Adrenal gland (tissue), 5 donors: ENCODE results near the gene SLC2A9.

ENCODE experiments used
- POLR2A ChIP-seq, 2 donors: fragments of 450-650 bp; IDR thresholded peaks; one replicate each; pipeline ENCODE4 v1.6.1; 2017; ENCODE audit warnings: antibody characterized with exemption in 2 of 2, mild to moderate bottlenecking in 2 of 2, moderate library complexity in 1 of 2
- TF ChIP-seq, protein P1 (sequence below), 6 experiments: fragments of 450-650 bp in 4 of 6; fragments of 200-600 bp in 2 of 6; sonication (generic) in 1 of 6; IDR thresholded peaks; 1 replicate in 5 of 6; 2 replicates in 1 of 6; pipeline versions ENCODE4 v1.5.1 to v1.8.0; 2016 to 2021; ENCODE audit warnings: antibody characterized with exemption in 6 of 6, mild to moderate bottlenecking in 2 of 6, moderate library complexity in 1 of 6
- donor health status: DM: no; HTN: no; CAD: no.

DNA sequence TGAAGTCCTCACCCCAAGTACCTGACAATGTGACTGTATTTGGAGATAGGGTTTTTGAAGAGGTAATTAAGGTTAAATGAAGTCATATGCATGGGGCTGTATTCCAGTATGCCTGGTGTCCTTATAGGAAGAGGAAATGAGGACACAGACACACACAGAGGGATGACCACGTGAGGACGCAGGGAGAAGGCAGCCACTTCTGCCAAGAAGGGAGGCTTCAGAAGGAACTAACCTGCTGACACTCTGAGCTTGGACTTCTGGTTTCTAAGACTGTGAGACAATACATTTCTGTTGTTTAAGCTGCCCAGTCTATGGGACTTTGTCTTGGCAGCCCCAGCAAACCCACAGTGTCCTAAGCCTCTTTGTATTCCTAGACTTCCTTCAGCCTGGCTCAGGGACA is 3.0 kb upstream of the SLC2A9 start:
- TF ChIP-seq, protein P1, sequence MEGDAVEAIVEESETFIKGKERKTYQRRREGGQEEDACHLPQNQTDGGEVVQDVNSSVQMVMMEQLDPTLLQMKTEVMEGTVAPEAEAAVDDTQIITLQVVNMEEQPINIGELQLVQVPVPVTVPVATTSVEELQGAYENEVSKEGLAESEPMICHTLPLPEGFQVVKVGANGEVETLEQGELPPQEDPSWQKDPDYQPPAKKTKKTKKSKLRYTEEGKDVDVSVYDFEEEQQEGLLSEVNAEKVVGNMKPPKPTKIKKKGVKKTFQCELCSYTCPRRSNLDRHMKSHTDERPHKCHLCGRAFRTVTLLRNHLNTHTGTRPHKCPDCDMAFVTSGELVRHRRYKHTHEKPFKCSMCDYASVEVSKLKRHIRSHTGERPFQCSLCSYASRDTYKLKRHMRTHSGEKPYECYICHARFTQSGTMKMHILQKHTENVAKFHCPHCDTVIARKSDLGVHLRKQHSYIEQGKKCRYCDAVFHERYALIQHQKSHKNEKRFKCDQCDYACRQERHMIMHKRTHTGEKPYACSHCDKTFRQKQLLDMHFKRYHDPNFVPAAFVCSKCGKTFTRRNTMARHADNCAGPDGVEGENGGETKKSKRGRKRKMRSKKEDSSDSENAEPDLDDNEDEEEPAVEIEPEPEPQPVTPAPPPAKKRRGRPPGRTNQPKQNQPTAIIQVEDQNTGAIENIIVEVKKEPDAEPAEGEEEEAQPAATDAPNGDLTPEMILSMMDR (IDR thresholded peaks at IDR 0.05), result no peak
- TF ChIP-seq POLR2A (IDR thresholded peaks at IDR 0.05), result no peak
